Brain microvascular endothelial cell (primary cell): ENCODE results near the gene CLDN19.
"Not testable (repeated sequence)": the region's sequence is repeated elsewhere in the genome, so short reads cannot be mapped to it uniquely, and the experiment has no call there.

Experiments
- DNase-seq: peaks from one replicate; pipeline ENCODE4 v3.0.0-alpha.2; 2020
- H3K27ac ChIP-seq: fragments of 250-450 bp; sonication (Bioruptor Pico); 2 replicates; pipeline ENCODE4 v1.5.1; 2020; ENCODE audit warnings: mild to moderate bottlenecking, moderate library complexity
- H3K27me3 ChIP-seq: fragments of 250-450 bp; sonication (Bioruptor Pico); replicated peaks from 2 replicates; pipeline ENCODE4 v1.5.1; 2020; ENCODE audit warnings: mild to moderate bottlenecking
- H3K36me3 ChIP-seq: fragments of 250-450 bp; sonication (Bioruptor Pico); replicated peaks from 2 replicates; pipeline ENCODE4 v1.5.1; 2020; ENCODE audit warnings: mild to moderate bottlenecking
- H3K4me3 ChIP-seq: 2 replicates; pipeline ENCODE4 v1.5.1; 2011; ENCODE audit warnings: low read depth, mild to moderate bottlenecking, control low read depth, low read length, moderate library complexity
- CTCF ChIP-seq: IDR thresholded peaks from 2 replicates; pipeline ENCODE4 v1.5.1; 2011; ENCODE audit warnings: low read depth, mild to moderate bottlenecking, moderate library complexity, low read length, control low read depth, inconsistent platforms; ENCODE audit errors: missing control alignments
- in situ Hi-C: cut with HindIII; loops from 2 replicates; pipeline ENCODE4 v1.10.0; 2017; ENCODE audit warnings: low sequenced_read_pairs, low pct_ligation_motif_present

Gene CLDN19

GRCh38 chr1:42721926-42722325 lies 18.1 kb downstream of the CLDN19 start:
- Histone ChIP-seq H3K27ac (no peak overlapping the region), H3K4me3 (no peak overlapping the region), H3K27me3 (no peaks in the 10 kb centered on the region), H3K36me3 (no peaks in the 10 kb centered on the region)
- no peak for DNase-seq
- TF ChIP-seq CTCF: no peak
- in situ Hi-C loops: no loop called here

- H3K27ac ChIP-seq: no peak overlapping the region
- no peaks in the 10 kb centered on the region for H3K36me3 ChIP-seq
- no peak for TF ChIP-seq CTCF
- H3K27me3 ChIP-seq: no peaks in the 10 kb centered on the region
- H3K4me3 ChIP-seq: no peak overlapping the region
- DNase-seq: no peak
- in situ Hi-C loops: no loop called here
Measured at GRCh38 chr1:42720868-42721267, 19.2 kb downstream of the CLDN19 start.

- in situ Hi-C loops, H3K27ac ChIP-seq, H3K4me3 ChIP-seq, H3K36me3 ChIP-seq, H3K27me3 ChIP-seq, DNase-seq: not testable (repeated sequence)
Measured at GRCh38 chr1:42714441-42714840, 25.6 kb downstream of the CLDN19 start.

- TF ChIP-seq CTCF: no peak
- Histone ChIP-seq H3K36me3 (peaks cover 3% of the 10 kb centered on the region), H3K27ac (no peak overlapping the region), H3K4me3 (no peak overlapping the region), H3K27me3 (no peaks in the 10 kb centered on the region)
- in situ Hi-C loops: no loop called here
- no peak for DNase-seq
Measured at GRCh38 chr1:42713293-42713692, 26.7 kb downstream of the CLDN19 start.

GRCh38 chr1:42712808-42713207 lies 27.2 kb downstream of the CLDN19 start:
- H3K27ac ChIP-seq, H3K36me3 ChIP-seq, H3K4me3 ChIP-seq, H3K27me3 ChIP-seq, DNase-seq, in situ Hi-C loops: not testable (repeated sequence)

- in situ Hi-C loops: no loop called here
- no peak for TF ChIP-seq CTCF
- no peak overlapping the region for H3K4me3 ChIP-seq
- no peaks in the 10 kb centered on the region for H3K27me3 ChIP-seq
- H3K27ac ChIP-seq: no peak overlapping the region
- DNase-seq: no peak
- peaks cover 77% of the 10 kb centered on the region for H3K36me3 ChIP-seq
Measured at GRCh38 chr1:42703888-42704464, 36.1 kb downstream of the CLDN19 start.

GRCh38 chr1:42700006-42700405 lies 40.0 kb downstream of the CLDN19 start:
- peaks cover 95% of the 10 kb centered on the region for H3K36me3 ChIP-seq
- no peak overlapping the region for H3K4me3 ChIP-seq
- TF ChIP-seq CTCF: no peak
- no peak overlapping the region for H3K27ac ChIP-seq
- in situ Hi-C loops: no loop called here
- no peak for DNase-seq
- H3K27me3 ChIP-seq: no peaks in the 10 kb centered on the region
